WI38 (cell line): Measurements from ENCODE around the gene SENP7.

Experiments used
- H3K4me3 ChIP-seq: 2 replicates; pipeline ENCODE4 v1.5.1; 2011; ENCODE audit warnings: low read depth, mild to moderate bottlenecking, control low read depth, low read length
- TF ChIP-seq, protein P1 (sequence below): IDR thresholded peaks from 2 replicates; pipeline ENCODE4 v1.5.1; 2012; ENCODE audit warnings: low read depth, mild to moderate bottlenecking, control low read depth, low read length

Gene SENP7

DNA sequence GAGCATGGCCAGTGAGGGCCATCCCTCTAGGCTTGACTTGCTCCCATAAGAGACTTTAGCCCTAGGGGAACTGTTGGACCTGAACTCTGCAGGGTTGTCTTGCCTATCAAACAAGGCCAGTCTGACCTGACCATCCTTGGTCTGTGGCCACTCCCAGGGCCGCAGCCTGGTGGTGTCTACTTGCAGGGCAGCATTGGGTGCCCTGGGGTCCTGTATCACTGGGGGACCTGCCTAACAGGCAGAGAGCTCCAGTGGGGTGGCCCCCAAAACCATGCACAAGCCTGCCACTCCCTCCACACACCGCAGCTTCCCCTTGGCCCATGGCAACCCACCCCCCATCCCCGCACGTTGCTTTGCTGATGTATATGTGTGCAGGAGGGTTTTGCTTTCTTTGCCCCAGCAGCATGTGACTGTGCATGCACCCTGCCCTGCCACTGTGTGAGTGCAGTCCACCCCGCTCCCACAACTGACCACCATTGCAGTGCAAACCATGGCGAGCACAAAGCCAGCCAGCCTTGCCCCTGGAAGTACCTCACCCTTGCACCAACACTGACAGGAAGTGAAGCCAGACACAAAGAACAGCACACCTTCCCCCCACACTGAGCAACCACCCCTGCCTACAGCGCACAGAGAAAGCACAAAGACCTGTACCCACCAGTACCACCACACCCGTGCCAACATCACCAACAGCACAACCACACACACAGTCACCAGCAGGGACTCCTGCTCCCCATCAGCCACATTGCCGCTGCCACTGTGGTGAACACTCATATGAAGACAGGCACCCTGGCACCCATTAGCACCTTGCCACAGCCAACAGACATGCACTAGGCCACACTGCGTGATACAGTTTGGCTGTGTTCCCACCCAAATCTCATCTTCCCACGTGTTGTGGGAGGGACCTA lies 88.8 kb downstream of the SENP7 start:
- TF ChIP-seq, protein P1, sequence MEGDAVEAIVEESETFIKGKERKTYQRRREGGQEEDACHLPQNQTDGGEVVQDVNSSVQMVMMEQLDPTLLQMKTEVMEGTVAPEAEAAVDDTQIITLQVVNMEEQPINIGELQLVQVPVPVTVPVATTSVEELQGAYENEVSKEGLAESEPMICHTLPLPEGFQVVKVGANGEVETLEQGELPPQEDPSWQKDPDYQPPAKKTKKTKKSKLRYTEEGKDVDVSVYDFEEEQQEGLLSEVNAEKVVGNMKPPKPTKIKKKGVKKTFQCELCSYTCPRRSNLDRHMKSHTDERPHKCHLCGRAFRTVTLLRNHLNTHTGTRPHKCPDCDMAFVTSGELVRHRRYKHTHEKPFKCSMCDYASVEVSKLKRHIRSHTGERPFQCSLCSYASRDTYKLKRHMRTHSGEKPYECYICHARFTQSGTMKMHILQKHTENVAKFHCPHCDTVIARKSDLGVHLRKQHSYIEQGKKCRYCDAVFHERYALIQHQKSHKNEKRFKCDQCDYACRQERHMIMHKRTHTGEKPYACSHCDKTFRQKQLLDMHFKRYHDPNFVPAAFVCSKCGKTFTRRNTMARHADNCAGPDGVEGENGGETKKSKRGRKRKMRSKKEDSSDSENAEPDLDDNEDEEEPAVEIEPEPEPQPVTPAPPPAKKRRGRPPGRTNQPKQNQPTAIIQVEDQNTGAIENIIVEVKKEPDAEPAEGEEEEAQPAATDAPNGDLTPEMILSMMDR: no peak

DNA sequence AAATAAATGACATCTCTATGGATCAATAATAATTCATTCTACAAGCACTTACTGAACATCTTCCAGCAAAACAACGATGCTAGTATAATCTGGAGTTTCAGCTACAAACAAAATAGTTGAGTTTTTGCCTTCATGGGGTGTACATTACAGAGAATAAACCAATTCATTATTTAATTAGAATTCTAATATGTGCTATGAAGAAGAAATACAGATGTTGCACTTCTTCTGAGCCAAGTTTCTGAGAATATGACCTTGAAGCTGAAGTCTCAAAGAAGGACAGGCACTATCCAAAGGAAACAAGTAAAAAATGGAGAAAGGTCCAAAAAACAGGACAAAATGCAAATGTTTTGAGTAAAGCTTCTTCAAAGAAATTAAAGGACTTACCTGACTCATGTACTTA lies 94.2 kb downstream of the SENP7 start:
- TF ChIP-seq, protein P1: no peak
- no peak overlapping the region for H3K4me3 ChIP-seq

More for the DNA sequence above, 88.8 kb downstream of the SENP7 start:
- H3K4me3 ChIP-seq: no peak overlapping the region

DNA sequence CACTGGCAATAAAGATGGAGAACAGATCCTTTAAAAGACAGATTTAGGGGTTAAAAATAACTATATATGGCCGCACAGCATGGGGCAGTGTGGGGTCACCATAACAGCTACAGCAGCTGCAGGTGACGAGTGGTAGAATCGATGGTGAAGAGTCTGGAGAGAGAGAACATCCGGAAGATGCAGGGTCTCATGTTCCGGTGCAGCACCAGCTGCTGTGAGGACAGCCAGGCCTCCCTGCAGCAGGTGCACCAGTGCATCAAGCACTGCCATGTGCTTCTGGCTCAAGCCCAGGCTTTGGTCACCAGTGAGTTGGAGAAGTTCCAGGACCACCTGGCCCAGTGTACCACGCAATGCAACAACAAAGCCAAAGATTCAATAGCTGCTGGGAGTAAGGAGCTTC lies 98.9 kb downstream of the SENP7 start:
- H3K4me3 ChIP-seq: no peak overlapping the region

DNA sequence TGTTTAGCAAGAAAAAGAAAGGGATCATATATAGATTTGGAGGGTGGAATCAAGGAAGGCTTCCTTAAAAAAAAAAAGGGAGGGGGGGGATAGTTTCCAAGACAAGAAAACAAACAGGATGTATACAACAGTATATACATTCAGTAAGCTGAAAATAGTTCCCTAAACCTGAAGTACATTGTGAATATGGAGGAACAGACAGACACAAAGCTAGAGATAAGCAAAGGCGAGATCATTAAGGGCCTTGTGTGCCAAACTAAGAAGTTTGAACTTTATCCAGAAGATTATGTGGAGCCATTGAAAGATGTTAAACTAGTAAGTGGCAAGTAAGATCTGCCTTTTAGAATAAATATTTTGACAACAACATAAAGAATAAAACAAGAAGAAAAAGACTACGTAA lies 99.4 kb downstream of the SENP7 start:
- no peak overlapping the region for H3K4me3 ChIP-seq
- TF ChIP-seq, protein P1: no peak

More for the DNA sequence above, 98.9 kb downstream of the SENP7 start:
- TF ChIP-seq, protein P1: no peak

DNA sequence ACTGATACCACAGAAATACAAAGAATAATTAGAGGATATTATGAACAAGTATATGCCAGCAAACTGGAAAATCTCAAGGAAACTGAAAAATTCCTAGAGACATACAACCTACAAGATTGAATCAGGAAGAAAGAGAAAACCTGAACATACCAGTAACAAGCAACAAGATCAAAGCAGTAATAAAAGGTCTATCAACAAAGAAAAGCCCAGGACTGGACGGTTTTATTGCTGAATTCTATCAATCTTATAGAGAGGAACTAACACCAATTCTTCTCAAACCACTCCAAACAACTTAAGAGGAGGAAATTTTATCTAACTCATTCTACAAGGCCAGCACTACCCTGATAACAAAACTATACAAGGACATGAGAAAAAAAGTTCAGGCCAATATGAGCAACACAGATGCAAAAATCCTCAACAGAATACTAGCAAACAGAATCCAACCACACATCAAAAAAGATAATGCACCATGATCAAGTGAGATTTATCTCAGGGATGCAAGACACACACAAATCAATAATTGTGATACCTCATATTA lies 121.5 kb downstream of the SENP7 start:
- H3K4me3 ChIP-seq: no peak overlapping the region
- TF ChIP-seq, protein P1: no peak

DNA sequence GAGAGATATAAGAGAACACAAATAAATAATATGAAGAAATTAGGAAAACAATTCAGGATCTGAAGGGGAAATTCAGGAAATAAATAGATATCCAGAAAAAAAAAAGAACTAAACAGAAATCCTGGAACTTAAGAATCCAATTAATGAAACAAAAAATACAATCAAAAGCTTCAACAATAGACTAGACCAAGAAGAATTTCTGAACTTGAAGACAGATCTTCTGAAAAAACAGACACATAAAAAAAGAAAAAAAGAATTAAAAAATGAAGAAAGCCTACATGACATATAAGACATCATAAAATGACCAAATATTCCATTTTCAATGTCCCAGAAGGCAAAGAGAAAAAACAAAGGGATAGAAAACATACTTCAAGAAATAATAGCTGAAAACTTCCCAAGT lies 124.3 kb downstream of the SENP7 start:
- TF ChIP-seq, protein P1: no peak
- H3K4me3 ChIP-seq: no peak overlapping the region

DNA sequence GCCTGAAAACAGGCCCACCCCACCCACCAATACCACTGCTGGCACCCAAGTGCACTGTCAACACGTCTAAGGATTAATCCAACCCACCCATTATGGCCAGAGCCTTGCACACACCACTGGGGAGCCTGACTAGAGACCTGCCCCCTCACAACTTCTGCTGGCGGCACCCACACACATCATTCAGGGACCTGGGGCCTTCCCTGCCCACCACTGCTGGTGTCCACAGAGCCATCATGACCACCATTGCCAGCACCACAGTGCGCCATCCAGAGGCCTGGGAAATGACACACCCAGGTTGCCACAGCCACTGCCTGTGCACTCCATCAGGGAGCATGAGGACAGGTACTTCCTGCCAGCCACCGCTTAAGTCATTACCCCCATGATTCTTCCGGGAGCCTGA lies 125.7 kb downstream of the SENP7 start:
- H3K4me3 ChIP-seq: no peak overlapping the region
- TF ChIP-seq, protein P1: no peak
